HEK293T (cell line): Measurements from ENCODE around the gene ANO2.

Experiments
- CTCF ChIA-PET: fragments of 350-600 bp; formaldehyde crosslinking; extraction: SDS; loops from one replicate; lab custom pipeline; 2021; ENCODE audit warnings: antibody characterized with exemption, inconsistent platforms; lab: Yijun Ruan, JAX
- POLR2A ChIA-PET: fragments of 350-600 bp; formaldehyde crosslinking; extraction: SDS; loops from one replicate; lab custom pipeline; 2020; ENCODE audit warnings: antibody characterized with exemption, inconsistent platforms; lab: Yijun Ruan, JAX
- DNase-seq: peaks from one replicate; pipeline ENCODE4 v3.0.0; 2012; ENCODE audit warnings: mixed read lengths; ENCODE audit errors: extremely low spot score
- ARNT ChIP-seq: fragments of 450-650 bp; IDR thresholded peaks from 2 replicates; pipeline ENCODE4 v1.6.1; 2017; ENCODE audit warnings: mild to moderate bottlenecking
- BHLHE40 ChIP-seq: fragments of 450-650 bp; IDR thresholded peaks from 2 replicates; pipeline ENCODE4 v1.6.1; 2016; ENCODE audit warnings: mild to moderate bottlenecking, moderate library complexity, borderline replicate concordance
- CTBP1 ChIP-seq: fragments of 450-650 bp; IDR thresholded peaks from 2 replicates; pipeline ENCODE4 v1.6.1; 2016; ENCODE audit warnings: borderline replicate concordance
- ELF4 ChIP-seq: fragments of 450-650 bp; IDR thresholded peaks from 2 replicates; pipeline ENCODE4 v1.6.1; 2017; ENCODE audit warnings: antibody characterized with exemption
- FOXA1 ChIP-seq: fragments of 450-650 bp; IDR thresholded peaks from 2 replicates; pipeline ENCODE4 v1.6.1; 2016; ENCODE audit warnings: mild to moderate bottlenecking
- FOXK2 ChIP-seq: fragments of 450-650 bp; IDR thresholded peaks from 2 replicates; pipeline ENCODE4 v1.6.1; 2016; ENCODE audit warnings: mild to moderate bottlenecking
- FOXM1 ChIP-seq: fragments of 450-650 bp; IDR thresholded peaks from 2 replicates; pipeline ENCODE4 v1.6.1; 2017; ENCODE audit warnings: mild to moderate bottlenecking, borderline replicate concordance
- HDGF ChIP-seq: fragments of 450-650 bp; IDR thresholded peaks from 2 replicates; pipeline ENCODE4 v1.6.1; 2017; ENCODE audit warnings: antibody characterized with exemption, borderline replicate concordance
- L3MBTL2 ChIP-seq: fragments of 450-650 bp; conservative IDR thresholded peaks from 2 replicates; pipeline ENCODE4 v1.6.1; 2016; ENCODE audit warnings: mild to moderate bottlenecking
- LEF1 ChIP-seq: fragments of 450-650 bp; IDR thresholded peaks from 2 replicates; pipeline ENCODE4 v1.6.1; 2017; ENCODE audit warnings: mild to moderate bottlenecking, borderline replicate concordance
- NFRKB ChIP-seq: fragments of 450-650 bp; IDR thresholded peaks from 2 replicates; pipeline ENCODE4 v1.6.1; 2016; ENCODE audit warnings: mild to moderate bottlenecking, moderate library complexity
- SP1 ChIP-seq: fragments of 450-650 bp; IDR thresholded peaks from 2 replicates; pipeline ENCODE4 v1.6.1; 2017
- SUZ12 ChIP-seq: fragments of 450-650 bp; IDR thresholded peaks from 2 replicates; pipeline ENCODE4 v1.6.1; 2016; ENCODE audit warnings: mild to moderate bottlenecking
- TARDBP ChIP-seq: fragments of 450-650 bp; IDR thresholded peaks from 2 replicates; pipeline ENCODE4 v1.6.1; 2016
- ZNF384 ChIP-seq: fragments of 450-650 bp; IDR thresholded peaks from 2 replicates; pipeline ENCODE4 v1.6.1; 2016
- TF ChIP-seq, protein P1 (sequence below): fragments of 450-650 bp; IDR thresholded peaks from 2 replicates; pipeline ENCODE4 v1.6.1; 2016

ANO2 gene

DNA sequence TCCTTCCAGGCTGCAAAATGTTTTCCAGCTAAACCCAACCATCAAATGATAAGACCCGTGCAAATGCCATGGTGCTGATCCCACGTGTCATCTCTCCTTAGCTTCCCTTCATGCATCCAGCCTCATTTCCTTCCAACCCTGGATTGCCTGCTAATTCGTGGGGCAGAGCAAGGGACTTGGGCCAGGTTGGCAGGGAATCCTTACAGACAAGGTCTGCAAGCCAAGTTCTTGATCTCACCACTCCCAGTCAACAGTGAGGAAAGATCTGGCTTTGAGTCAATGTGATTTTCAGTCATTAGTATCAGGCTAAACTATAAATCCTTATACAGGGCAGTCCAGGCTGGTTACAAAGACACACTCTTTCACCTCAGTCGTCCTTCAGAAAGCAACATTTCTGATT lies 150.9 kb downstream of the ANO2 start:
- CTCF ChIA-PET = interaction anchor here (2.3 kb wide), 1 partner anchor 49 kb away, joined by 13 read pairs; no protein-coding TSS in a partner anchor
- no peak for TF ChIP-seq SP1
- no peak for TF ChIP-seq ELF4
- TF ChIP-seq TARDBP = no peak
- TF ChIP-seq NFRKB = no peak
- no peak for TF ChIP-seq BHLHE40
- TF ChIP-seq FOXM1 = no peak
- TF ChIP-seq FOXA1 = no peak
- TF ChIP-seq CTBP1 = no peak
- no peak for TF ChIP-seq ZNF384
- TF ChIP-seq LEF1 = no peak
- DNase-seq = no peak
- POLR2A ChIA-PET = no interaction called here

DNA sequence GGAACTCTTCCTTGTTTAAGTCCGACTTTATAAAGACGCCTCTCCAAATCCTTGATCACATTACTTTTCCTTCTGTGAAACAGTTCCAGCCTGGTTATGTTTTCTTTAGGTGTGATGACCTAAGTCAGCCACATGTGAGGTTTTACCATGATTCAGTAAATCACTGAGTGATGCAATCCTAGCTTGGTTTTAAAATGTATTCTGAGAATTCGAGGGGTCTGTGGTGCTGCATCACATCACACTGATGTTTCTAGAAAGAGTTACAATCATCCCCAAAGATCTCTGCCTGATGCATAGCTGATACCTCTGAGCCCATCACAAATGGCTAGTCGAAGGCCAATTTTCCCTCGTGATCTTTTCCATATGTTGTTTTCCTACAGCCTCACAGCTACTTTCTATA lies 152.7 kb downstream of the ANO2 start:
- CTCF ChIA-PET = interaction anchor here (1.2 kb wide), 1 partner anchor 47 kb away, joined by 5 read pairs; no protein-coding TSS in a partner anchor
- TF ChIP-seq SUZ12 (no peak), L3MBTL2 (no peak), HDGF (no peak), LEF1 (no peak), NFRKB (no peak), FOXK2 (no peak), FOXM1 (no peak), ARNT (no peak), SP1 (no peak), ZNF384 (no peak), TARDBP (no peak), BHLHE40 (no peak), FOXA1 (no peak)
- TF ChIP-seq, protein P1, sequence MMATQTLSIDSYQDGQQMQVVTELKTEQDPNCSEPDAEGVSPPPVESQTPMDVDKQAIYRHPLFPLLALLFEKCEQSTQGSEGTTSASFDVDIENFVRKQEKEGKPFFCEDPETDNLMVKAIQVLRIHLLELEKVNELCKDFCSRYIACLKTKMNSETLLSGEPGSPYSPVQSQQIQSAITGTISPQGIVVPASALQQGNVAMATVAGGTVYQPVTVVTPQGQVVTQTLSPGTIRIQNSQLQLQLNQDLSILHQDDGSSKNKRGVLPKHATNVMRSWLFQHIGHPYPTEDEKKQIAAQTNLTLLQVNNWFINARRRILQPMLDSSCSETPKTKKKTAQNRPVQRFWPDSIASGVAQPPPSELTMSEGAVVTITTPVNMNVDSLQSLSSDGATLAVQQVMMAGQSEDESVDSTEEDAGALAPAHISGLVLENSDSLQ = no peak
- DNase-seq = no peak
- POLR2A ChIA-PET = no interaction called here

DNA sequence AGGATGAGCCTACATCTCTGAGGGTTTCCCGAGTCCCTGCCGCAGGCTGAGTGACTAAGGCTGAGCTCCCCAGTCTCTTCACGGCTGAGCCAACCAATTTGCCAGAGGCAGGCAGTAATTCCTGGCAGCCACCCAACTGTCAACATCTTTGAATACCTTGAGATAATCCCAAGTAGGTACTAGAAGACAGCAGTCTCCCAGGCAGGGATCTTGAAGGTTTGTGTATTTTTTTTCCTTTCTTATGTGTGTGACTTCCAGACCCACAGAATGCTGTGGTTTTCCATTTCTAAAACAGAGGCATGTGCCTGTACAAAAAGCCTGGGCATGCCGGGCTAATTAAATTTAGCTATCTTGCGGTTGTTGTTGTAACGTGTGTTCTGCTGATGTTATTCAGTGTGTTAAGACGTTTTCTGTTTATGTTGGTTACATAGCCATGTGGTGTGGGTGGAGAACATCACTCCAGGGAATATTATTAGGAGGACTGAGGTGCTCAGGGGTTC lies 155.5 kb downstream of the ANO2 start:
- TF ChIP-seq ARNT = no peak
- TF ChIP-seq FOXA1 = no peak
- no peak for TF ChIP-seq LEF1
- TF ChIP-seq NFRKB = no peak
- TF ChIP-seq BHLHE40 = no peak
- TF ChIP-seq FOXK2 = no peak
- no peak for TF ChIP-seq FOXM1
- TF ChIP-seq HDGF = no peak
- TF ChIP-seq CTBP1 = no peak
- CTCF ChIA-PET = interaction anchor here (2.4 kb wide), 1 partner anchor 45 kb away, joined by 10 read pairs; no protein-coding TSS in a partner anchor
- POLR2A ChIA-PET = no interaction called here
- DNase-seq = no peak

DNA sequence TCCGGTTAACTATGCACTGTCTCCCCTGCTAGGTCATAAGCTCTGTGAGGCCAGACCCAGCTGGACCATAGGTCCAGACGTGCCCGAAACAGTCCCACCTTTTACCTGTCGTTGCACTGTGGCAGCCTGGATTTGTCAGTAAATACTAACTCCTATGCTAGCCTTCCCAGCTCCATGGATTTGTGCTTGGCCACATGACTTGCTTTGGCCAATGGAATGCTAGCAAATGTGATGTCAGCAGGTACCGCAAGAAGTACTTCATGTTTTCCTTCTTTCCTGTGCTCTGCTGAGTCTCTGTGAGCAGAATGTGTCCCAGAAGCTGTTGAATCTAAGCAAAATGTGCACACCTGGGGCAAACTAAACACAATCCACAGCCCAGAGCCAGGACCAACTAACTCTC lies 157.2 kb downstream of the ANO2 start:
- CTCF ChIA-PET = interaction anchor here (0.6 kb wide), 1 partner anchor 200 kb away, joined by 3 read pairs; no protein-coding TSS in a partner anchor
- no peak for DNase-seq
- POLR2A ChIA-PET = no interaction called here
- TF ChIP-seq SUZ12 (no peak), HDGF (no peak), TARDBP (no peak), BHLHE40 (no peak), CTBP1 (no peak), FOXA1 (no peak), NFRKB (no peak), L3MBTL2 (no peak), ARNT (no peak), FOXK2 (no peak), ELF4 (no peak), ZNF384 (no peak), FOXM1 (no peak), LEF1 (no peak)
- TF ChIP-seq, protein P1 = no peak

DNA sequence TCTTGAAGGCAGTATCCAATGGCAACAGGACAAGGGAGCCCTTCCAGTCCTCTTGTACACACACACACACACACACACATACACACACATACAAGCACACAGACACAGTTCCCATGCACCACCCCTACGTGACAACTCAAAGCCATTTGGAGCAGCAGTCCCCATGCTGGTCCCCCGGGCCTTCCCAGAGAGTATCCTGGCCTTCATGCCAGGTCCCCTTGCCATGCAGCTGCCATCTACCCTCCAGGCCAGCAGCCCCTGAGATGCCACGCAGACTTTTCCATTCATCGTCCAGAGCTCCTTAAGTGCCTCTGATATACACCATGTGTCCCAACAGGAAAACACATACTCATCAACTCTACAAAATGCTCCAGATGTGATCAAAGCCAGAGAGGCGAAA lies 159.5 kb downstream of the ANO2 start:
- ChIA-PET CTCF (no interaction called here), POLR2A (no interaction called here)

DNA sequence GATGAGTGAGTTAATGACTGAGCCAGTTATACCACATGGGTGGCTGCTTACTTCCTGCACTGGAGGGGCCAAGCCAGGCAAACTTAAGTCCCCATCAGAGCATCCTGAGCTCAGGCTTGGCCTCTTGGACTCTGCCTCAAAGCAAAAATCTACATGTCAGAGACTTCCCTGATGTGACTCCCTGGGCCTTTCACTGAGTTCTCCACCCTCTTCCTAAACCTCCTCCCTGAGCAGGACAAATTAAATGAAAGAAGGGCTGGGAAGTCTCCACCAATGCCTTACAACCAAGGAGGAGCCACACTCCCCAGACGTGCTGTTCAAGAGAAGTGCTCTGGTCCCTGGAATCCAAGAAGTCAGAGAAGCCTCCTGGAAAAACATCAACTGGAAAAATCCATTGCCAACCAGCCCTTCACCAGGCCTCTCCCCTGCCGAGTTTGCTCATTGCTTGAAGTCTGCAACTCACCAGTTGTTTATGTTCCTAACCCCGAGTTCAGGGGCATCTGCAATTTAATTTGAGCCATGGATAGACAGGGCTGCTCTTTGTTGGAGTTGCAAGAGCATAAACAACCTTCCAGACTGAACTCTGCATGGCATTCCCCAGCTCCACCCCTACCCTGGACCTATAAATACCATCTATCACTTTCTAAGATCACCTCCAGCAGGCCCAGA lies 160.5 kb downstream of the ANO2 start:
- ChIA-PET CTCF (no interaction called here), POLR2A (no interaction called here)
- no peak for DNase-seq
- no peak for TF ChIP-seq FOXK2
- no peak for TF ChIP-seq SUZ12
- TF ChIP-seq ELF4 = no peak
- TF ChIP-seq ARNT = no peak
- TF ChIP-seq, protein P1 = no peak

More for the DNA sequence above, 159.5 kb downstream of the ANO2 start:
- DNase-seq = no peak
- TF ChIP-seq L3MBTL2 = no peak
